Measurements from ENCODE around the gene GLYAT.

DNA sequence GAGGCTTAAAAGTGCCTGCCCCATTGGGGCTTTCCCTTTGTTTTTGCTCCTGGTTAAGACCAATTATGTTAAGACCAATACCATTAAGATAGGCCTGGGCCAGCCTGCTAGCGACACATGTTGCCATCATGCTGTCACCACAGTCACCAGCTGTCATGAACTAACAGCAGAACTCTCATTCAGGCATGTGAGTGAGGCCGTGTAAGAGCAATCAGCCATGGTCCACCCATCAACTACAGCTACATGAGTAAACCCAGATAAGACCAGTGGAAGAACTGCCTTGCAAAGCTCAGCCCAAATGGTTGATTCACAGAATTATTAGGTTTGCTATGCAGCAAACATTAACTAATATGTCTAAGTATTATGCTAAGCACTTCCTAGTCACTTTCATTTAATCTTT, 19.9 kb downstream of the GLYAT start:
- no peak for TF ChIP-seq POLR2A (IDR thresholded peaks at IDR 0.05)
- TF ChIP-seq POLR2AphosphoS5 (IDR thresholded peaks at IDR 0.05) = no peak
- TF ChIP-seq, protein P1, sequence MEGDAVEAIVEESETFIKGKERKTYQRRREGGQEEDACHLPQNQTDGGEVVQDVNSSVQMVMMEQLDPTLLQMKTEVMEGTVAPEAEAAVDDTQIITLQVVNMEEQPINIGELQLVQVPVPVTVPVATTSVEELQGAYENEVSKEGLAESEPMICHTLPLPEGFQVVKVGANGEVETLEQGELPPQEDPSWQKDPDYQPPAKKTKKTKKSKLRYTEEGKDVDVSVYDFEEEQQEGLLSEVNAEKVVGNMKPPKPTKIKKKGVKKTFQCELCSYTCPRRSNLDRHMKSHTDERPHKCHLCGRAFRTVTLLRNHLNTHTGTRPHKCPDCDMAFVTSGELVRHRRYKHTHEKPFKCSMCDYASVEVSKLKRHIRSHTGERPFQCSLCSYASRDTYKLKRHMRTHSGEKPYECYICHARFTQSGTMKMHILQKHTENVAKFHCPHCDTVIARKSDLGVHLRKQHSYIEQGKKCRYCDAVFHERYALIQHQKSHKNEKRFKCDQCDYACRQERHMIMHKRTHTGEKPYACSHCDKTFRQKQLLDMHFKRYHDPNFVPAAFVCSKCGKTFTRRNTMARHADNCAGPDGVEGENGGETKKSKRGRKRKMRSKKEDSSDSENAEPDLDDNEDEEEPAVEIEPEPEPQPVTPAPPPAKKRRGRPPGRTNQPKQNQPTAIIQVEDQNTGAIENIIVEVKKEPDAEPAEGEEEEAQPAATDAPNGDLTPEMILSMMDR (IDR thresholded peaks at IDR 0.05) = no peak

Data from suprapubic skin (tissue), 4 donors.